ENCODE results near the gene SLC9A1. TPM values are rescaled to one million over a fixed set of nuclear protein-coding genes. Genes with fewer than 3 reads are reported as not detected.

The SLC9A1 gene
- total and polyA plus RNA-seq, 2 donors (not counting 1 experiment from before 2014, with no cell fraction given), result 7.3 to 22.5 TPM

DNA sequence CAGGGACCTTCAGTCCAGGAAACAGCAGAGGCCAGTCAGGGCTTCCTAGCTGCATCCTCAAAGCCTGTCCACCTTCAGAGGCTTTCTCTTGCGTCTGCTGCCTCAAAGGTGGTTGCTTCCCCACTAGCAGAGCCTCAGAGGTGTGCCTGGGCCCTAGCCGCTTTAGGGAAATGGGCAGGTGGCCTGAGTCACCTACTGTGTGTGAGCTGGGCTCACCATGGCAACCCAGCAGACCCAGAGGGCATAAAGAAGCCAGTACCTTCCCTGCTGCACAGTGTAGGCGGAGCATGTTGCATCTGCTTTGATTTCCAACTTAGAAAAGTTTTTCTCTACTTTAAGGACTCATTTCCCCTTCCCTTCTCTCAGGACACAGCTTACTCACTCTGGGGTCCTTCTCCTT lies 12.5 kb downstream of the SLC9A1 start:
- Mint-ChIP-seq H3K9me3 (ENCODE audit: insufficient read depth) (no peaks in the 10 kb centered on the region), H3K4me1 (peaks cover 29% of the 10 kb centered on the region), H3K4me3 (no peak overlapping the region), H3K27me3 (no peaks in the 10 kb centered on the region), H3K27ac (no peak overlapping the region)
- intact Hi-C loops (cut with micrococcal nuclease), result no loop called here
- ATAC-seq (ENCODE audit: low read depth), result no peak
- Histone ChIP-seq H3K79me2 (ENCODE audit: control insufficient read depth, insufficient read depth, low read length) (peaks cover 65% of the 10 kb centered on the region), H3K27me3 (replicated peaks in 1 of 4; ENCODE audit: control extremely low read depth in 1 of 4, control insufficient read depth in 3 of 4, insufficient read depth in 4 of 4, low read length in 3 of 4) (no peaks in the 10 kb centered on the region), H3K36me3 (replicated peaks in 1 of 2; ENCODE audit: control extremely low read depth in 1 of 2, control insufficient read depth in 1 of 2, extremely low read depth in 1 of 2, insufficient read depth in 2 of 2, low read length in 1 of 2) (peaks cover 0 to 7% of the 10 kb centered on the region in 2 experiments), H3K4me1 (ENCODE audit: control insufficient read depth in 2 of 2, insufficient read depth in 2 of 2, low read length in 2 of 2) (peaks cover 3 to 10% of the 10 kb centered on the region in 2 donors), H2AFZ (ENCODE audit: insufficient read depth, low read depth, low read length, poor library complexity, severe bottlenecking) (no peak overlapping the region), H3K27ac (ENCODE audit: low read length in 2 of 2) (no peak overlapping the region), H4K20me1 (ENCODE audit: control insufficient read depth, insufficient read depth, low read length, poor library complexity, severe bottlenecking) (no peaks in the 10 kb centered on the region), H3K9me3 (ENCODE audit: control extremely low read depth in 1 of 3, control insufficient read depth in 2 of 3, insufficient read depth in 1 of 3, low read length in 2 of 3) (no peaks in the 10 kb centered on the region), H3K4me2 (replicated peaks; ENCODE audit: low read depth, low read length, poor library complexity, severe bottlenecking) (no peak overlapping the region), H3K9ac (ENCODE audit: low read length) (no peak overlapping the region), H3K4me3 (ENCODE audit: control extremely low read depth in 1 of 5, extremely low read depth in 1 of 5, insufficient read depth in 1 of 5, low read depth in 2 of 5, low read length in 4 of 5) (no peak overlapping the region)
- 90% methylated on average over 3 of the region's 3 CpGs for WGBS (ENCODE audit: insufficient coverage)
- ChIA-PET POLR2A (no interaction called here), CTCF (interaction anchor here (0.6 to 1.7 kb wide), 5 partner anchors 10 to 154 kb away, joined by 3 to 8 read pairs (median 4); partner anchors contain the start of gene SLC9A1)
- TF ChIP-seq EZH2 (IDR thresholded peaks at IDR 0.05; ENCODE audit: borderline replicate concordance, insufficient read depth, low read depth, low read length, poor library complexity, severe bottlenecking), result no peak
- TF ChIP-seq, protein P1, sequence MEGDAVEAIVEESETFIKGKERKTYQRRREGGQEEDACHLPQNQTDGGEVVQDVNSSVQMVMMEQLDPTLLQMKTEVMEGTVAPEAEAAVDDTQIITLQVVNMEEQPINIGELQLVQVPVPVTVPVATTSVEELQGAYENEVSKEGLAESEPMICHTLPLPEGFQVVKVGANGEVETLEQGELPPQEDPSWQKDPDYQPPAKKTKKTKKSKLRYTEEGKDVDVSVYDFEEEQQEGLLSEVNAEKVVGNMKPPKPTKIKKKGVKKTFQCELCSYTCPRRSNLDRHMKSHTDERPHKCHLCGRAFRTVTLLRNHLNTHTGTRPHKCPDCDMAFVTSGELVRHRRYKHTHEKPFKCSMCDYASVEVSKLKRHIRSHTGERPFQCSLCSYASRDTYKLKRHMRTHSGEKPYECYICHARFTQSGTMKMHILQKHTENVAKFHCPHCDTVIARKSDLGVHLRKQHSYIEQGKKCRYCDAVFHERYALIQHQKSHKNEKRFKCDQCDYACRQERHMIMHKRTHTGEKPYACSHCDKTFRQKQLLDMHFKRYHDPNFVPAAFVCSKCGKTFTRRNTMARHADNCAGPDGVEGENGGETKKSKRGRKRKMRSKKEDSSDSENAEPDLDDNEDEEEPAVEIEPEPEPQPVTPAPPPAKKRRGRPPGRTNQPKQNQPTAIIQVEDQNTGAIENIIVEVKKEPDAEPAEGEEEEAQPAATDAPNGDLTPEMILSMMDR (IDR thresholded peaks at IDR 0.05), result no peak
- no peak for DNase-seq

DNA sequence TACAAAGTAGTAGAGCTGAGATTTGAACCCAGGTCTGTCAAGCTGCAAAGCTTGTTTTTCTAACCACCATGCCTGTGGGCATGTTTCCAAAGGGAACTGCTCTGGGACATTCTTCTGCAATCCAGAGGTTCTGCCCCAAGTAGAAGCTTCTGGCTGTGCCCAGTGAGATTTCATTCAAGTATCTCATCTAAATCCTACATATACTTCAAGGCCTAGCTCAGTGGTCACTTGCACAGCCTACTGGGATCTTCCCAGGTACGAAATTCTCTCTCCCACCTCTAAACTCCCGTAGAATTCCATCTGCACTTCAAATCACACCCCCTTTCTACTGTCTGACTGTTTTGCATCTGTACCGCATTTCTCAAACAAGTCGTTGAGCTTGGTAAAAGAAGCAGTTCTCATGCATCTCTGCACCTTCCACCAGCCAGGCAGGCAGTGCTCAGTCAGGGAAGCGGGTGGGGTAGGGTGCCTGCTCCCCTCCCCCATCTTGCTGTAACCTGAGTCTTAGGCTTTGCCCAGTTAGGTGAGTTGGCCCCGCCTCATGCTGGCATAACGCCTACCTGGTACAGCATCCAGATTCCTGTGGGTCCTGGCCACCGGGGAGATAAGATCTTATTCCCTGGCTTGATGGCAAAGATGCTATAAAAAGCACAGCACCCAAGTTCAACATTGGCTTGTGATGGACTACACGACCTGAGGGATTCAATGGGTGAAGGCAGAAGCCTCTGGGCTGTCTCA lies 13.5 kb downstream of the SLC9A1 start:
- peaks cover 64% of the 10 kb centered on the region for H3K79me2 ChIP-seq (ENCODE audit: control insufficient read depth, insufficient read depth, low read length)
- no peak for ATAC-seq (ENCODE audit: low read depth)
- TF ChIP-seq EZH2 (IDR thresholded peaks at IDR 0.05; ENCODE audit: borderline replicate concordance, insufficient read depth, low read depth, low read length, poor library complexity, severe bottlenecking), result no peak
- TF ChIP-seq, protein P1 (IDR thresholded peaks at IDR 0.05), result no peak
- POLR2A ChIA-PET, result interaction anchor here (2.0 kb wide), 1 partner anchor 13 kb away, joined by 5 read pairs; the partner anchor contains the start of gene SLC9A1
- peaks cover 13 to 20% of the 10 kb centered on the region in 2 donors for H3K4me1 ChIP-seq (ENCODE audit: control insufficient read depth in 2 of 2, insufficient read depth in 2 of 2, low read length in 2 of 2)
- H3K4me1 Mint-ChIP-seq, result peaks cover 40% of the 10 kb centered on the region
- H3K9me3 ChIP-seq (ENCODE audit: control extremely low read depth in 1 of 3, control insufficient read depth in 2 of 3, insufficient read depth in 1 of 3, low read length in 2 of 3), result no peaks in the 10 kb centered on the region
- intact Hi-C loops (cut with micrococcal nuclease), result no loop called here
- H2AFZ ChIP-seq (ENCODE audit: insufficient read depth, low read depth, low read length, poor library complexity, severe bottlenecking), result no peak overlapping the region
- no peaks in the 10 kb centered on the region for H3K9me3 Mint-ChIP-seq (ENCODE audit: insufficient read depth)
- no peak overlapping the region for H3K27ac ChIP-seq (ENCODE audit: low read length in 2 of 2)
- peaks cover 0 to 7% of the 10 kb centered on the region in 2 experiments for H3K36me3 ChIP-seq (replicated peaks in 1 of 2; ENCODE audit: control extremely low read depth in 1 of 2, control insufficient read depth in 1 of 2, extremely low read depth in 1 of 2, insufficient read depth in 2 of 2, low read length in 1 of 2)
- no peak overlapping the region for H3K4me3 ChIP-seq (ENCODE audit: control extremely low read depth in 1 of 5, extremely low read depth in 1 of 5, insufficient read depth in 1 of 5, low read depth in 2 of 5, low read length in 4 of 5)
- CTCF ChIA-PET, result interaction anchor here (0.5 to 2.7 kb wide), 8 partner anchors 13 to 1927 kb away, joined by 3 to 11 read pairs (median 4); partner anchors contain the start of gene SLC9A1
- no peak overlapping the region for H3K27ac Mint-ChIP-seq
- H3K27me3 Mint-ChIP-seq, result no peaks in the 10 kb centered on the region
- DNase-seq, result no peak
- H4K20me1 ChIP-seq (ENCODE audit: control insufficient read depth, insufficient read depth, low read length, poor library complexity, severe bottlenecking), result no peaks in the 10 kb centered on the region
- H3K27me3 ChIP-seq (replicated peaks in 1 of 4; ENCODE audit: control extremely low read depth in 1 of 4, control insufficient read depth in 3 of 4, insufficient read depth in 4 of 4, low read length in 3 of 4), result no peaks in the 10 kb centered on the region
- no peak overlapping the region for H3K4me3 Mint-ChIP-seq
- H3K9ac ChIP-seq (ENCODE audit: low read length), result no peak overlapping the region
- no peak overlapping the region for H3K4me2 ChIP-seq (replicated peaks; ENCODE audit: low read depth, low read length, poor library complexity, severe bottlenecking)
- 86% methylated on average over 9 of the region's 9 CpGs for WGBS (ENCODE audit: insufficient coverage)
